HepG2 (cell line): ENCODE measurements around the gene COQ8A. TPM values are rescaled to one million over a fixed set of nuclear protein-coding genes. Genes with fewer than 3 reads are reported as not detected.

Experiments used
- ATAC-seq: fragments of 200-7000 bp; cut with Tn5 transposase; 3 replicates; pipeline ENCODE4 v1.9.1; 2020; ENCODE audit warnings: mild to moderate bottlenecking, moderate library complexity
- BruUV-seq: library from RNA; stranded (reverse); fragments of 400-500 nt; replicated peaks from 2 replicates; lab custom pipeline; 2021; lab: Mats Ljungman, UMichigan
- CTCF ChIA-PET: fragments of 300-600 bp; formaldehyde crosslinking; extraction: SDS; loops from one replicate; lab custom pipeline; 2021; ENCODE audit warnings: low total read pairs, inconsistent platforms, low intra/inter-chr PET ratio; lab: Yijun Ruan, JAX
- POLR2A ChIA-PET: fragments of 350-600 bp; sonication (Branson Sonifier 250); formaldehyde crosslinking; loops from one replicate; lab custom pipeline; 2020; ENCODE audit warnings: antibody characterized with exemption, inconsistent platforms; lab: Yijun Ruan, JAX
- DNase-seq: peaks from one replicate; pipeline ENCODE4 v3.0.0-alpha.2; 2015; ENCODE audit warnings: low spot score
- FAIRE-seq: peaks from 3 replicates; lab custom pipeline; 2011; peaks lifted over from hg19 to GRCh38; lab: Jason Lieb, UNC
- H2AFZ ChIP-seq: one replicate; pipeline ENCODE4 v1.6.1; 2011; ENCODE audit warnings: low read length, inconsistent platforms
- H3K27ac ChIP-seq: fragments of 300-600 bp; 3 replicates; pipeline ENCODE4 v1.8.0; 2011; ENCODE audit warnings: mixed run types, mild to moderate bottlenecking, mixed read lengths, low read length, inconsistent platforms; ENCODE audit not compliant: insufficient read depth; ENCODE audit errors: extremely low read length
- H3K27me3 ChIP-seq, 2 experiments: fragments of 200-600 bp in 1 of 2; 2 replicates in 1 of 2; 3 replicates in 1 of 2; pipeline versions ENCODE4 v1.6.0 to v1.8.0; 2011; ENCODE audit warnings: low read length in 2 of 2, mild to moderate bottlenecking in 2 of 2, moderate library complexity in 2 of 2, inconsistent platforms in 1 of 2; ENCODE audit not compliant: insufficient read depth in 2 of 2, control insufficient read depth in 1 of 2
- H3K36me3 ChIP-seq, 2 experiments: fragments of 200-600 bp in 1 of 2; replicated peaks in 1 of 2; 2 replicates in 1 of 2; 3 replicates in 1 of 2; pipeline versions ENCODE4 v1.5.1 to v1.8.0; 2011; ENCODE audit warnings: low read length in 2 of 2, inconsistent platforms in 1 of 2; ENCODE audit not compliant: insufficient read depth in 2 of 2, control insufficient read depth in 1 of 2
- H3K4me1 ChIP-seq: 2 replicates; pipeline ENCODE4 v1.5.1; 2012; ENCODE audit warnings: low read length, inconsistent platforms; ENCODE audit not compliant: insufficient read depth
- H3K4me2 ChIP-seq: 2 replicates; pipeline ENCODE4 v1.6.0; 2011; ENCODE audit warnings: low read depth, low read length, inconsistent platforms
- H3K4me3 ChIP-seq, 3 experiments: fragments of 200-600 bp in 1 of 3; sonication (generic), shearing (Covaris generic) in 1 of 3; replicated peaks in 1 of 3; 2 replicates each; pipeline ENCODE4 v1.5.1; 2011 to 2016; ENCODE audit warnings: low read length in 3 of 3, inconsistent platforms in 2 of 3, low read depth in 2 of 3, mild to moderate bottlenecking in 2 of 3, control low read depth in 1 of 3, mixed read lengths in 1 of 3; ENCODE audit not compliant: insufficient read depth in 1 of 3
- H3K79me2 ChIP-seq: one replicate; pipeline ENCODE4 v1.6.1; 2011; ENCODE audit warnings: low read length, inconsistent platforms; ENCODE audit not compliant: insufficient read depth
- H3K9ac ChIP-seq: 2 replicates; pipeline ENCODE4 v1.6.0; 2011; ENCODE audit warnings: mild to moderate bottlenecking, low read depth, low read length, inconsistent platforms; ENCODE audit not compliant: insufficient read depth
- H3K9me3 ChIP-seq: 2 replicates; pipeline ENCODE4 v1.5.1; 2012; ENCODE audit warnings: mild to moderate bottlenecking, low read length
- H4K20me1 ChIP-seq: 2 replicates; pipeline ENCODE4 v1.6.0; 2011; ENCODE audit warnings: inconsistent platforms, mild to moderate bottlenecking, low read length, moderate library complexity; ENCODE audit not compliant: insufficient read depth
- ATF1 ChIP-seq: IDR thresholded peaks from 2 replicates; pipeline ENCODE4 v1.6.1; 2016; ENCODE audit warnings: mild to moderate bottlenecking, control low read depth
- EED ChIP-seq: sonication (generic); formaldehyde crosslinking; IDR thresholded peaks from 2 replicates; pipeline ENCODE4 v1.5.0; 2020; ENCODE audit warnings: mild to moderate bottlenecking, missing genetic modification reagents
- HNF4G ChIP-seq, 2 experiments: sonication (generic) in 1 of 2; formaldehyde crosslinking in 1 of 2; IDR thresholded peaks; 2 replicates each; pipeline versions ENCODE4 v1.4.0 to v1.6.1; 2011 to 2020; ENCODE audit warnings: borderline replicate concordance in 2 of 2, low read depth in 2 of 2, mild to moderate bottlenecking in 2 of 2, low read length in 1 of 2, missing genetic modification reagents in 1 of 2, moderate library complexity in 1 of 2
- NFIC ChIP-seq: IDR thresholded peaks from 2 replicates; pipeline ENCODE4 v1.6.1; 2012; ENCODE audit warnings: mild to moderate bottlenecking, low read length, inconsistent platforms
- PHF8 ChIP-seq: sonication (generic); formaldehyde crosslinking; IDR thresholded peaks from 2 replicates; pipeline ENCODE4 v1.5.0; 2020; ENCODE audit warnings: missing genetic modification reagents
- RFXANK ChIP-seq: IDR thresholded peaks from 2 replicates; pipeline ENCODE4 v1.6.1; 2016
- TAF15 ChIP-seq: fragments of 200-400 bp; formaldehyde crosslinking; IDR thresholded peaks from one replicate; pipeline ENCODE4 v1.6.1; 2018; ENCODE audit warnings: mild to moderate bottlenecking, low read depth, low read length; ENCODE audit not compliant: poor library complexity, severe bottlenecking
- ZNF160 ChIP-seq: sonication (generic); formaldehyde crosslinking; IDR thresholded peaks from 2 replicates; pipeline ENCODE4 v1.8.0; 2022; ENCODE audit warnings: mild to moderate bottlenecking, inconsistent platforms, missing genetic modification reagents
- ZNF430 ChIP-seq: sonication (generic); formaldehyde crosslinking; IDR thresholded peaks from 2 replicates; pipeline ENCODE4 v1.9.0; 2021; ENCODE audit warnings: mild to moderate bottlenecking, missing genetic modification reagents
- ZNF460 ChIP-seq: sonication (generic); formaldehyde crosslinking; IDR thresholded peaks from 2 replicates; pipeline ENCODE4 v1.5.1; 2020; ENCODE audit warnings: missing genetic modification reagents, mild to moderate bottlenecking, borderline replicate concordance
- ZNF546 ChIP-seq: sonication (generic); formaldehyde crosslinking; conservative IDR thresholded peaks from 2 replicates; pipeline ENCODE4 v1.8.1; 2023; ENCODE audit warnings: mild to moderate bottlenecking, missing genetic modification reagents
- WGBS: methylation state at CpG from one replicate; pipeline ENCODE4 v1.1.6; 2017; ENCODE audit warnings: low lambda C conversion rate; 5-methylcytosine and 5-hydroxymethylcytosine counted together
- in situ Hi-C: cut with HindIII; loops from 2 replicates; pipeline ENCODE4 v1.10.0; 2017; ENCODE audit warnings: low pct_unique_long_range_greater_than_20kb; ENCODE audit not compliant: extremely low pct_ligation_motif_present
- intact Hi-C: fragments of 100-400 bp; cut with micrococcal nuclease; formaldehyde crosslinking; loops from one replicate; pipeline ENCODE4 v1.10.0; 2022; ENCODE audit not compliant: unreplicated experiment
- polyA plus RNA-seq, 8 experiments: library from polyadenylated mRNA; depleted of rRNA in 3 of 8; stranded (reverse) in 7 of 8; unstranded in 1 of 8; fragments of >200 nt; fragmentation: Illumina TruSeq in 4 of 8; extraction: Trizol in 4 of 8; gene quantifications; 2 replicates each; pipeline versions ENCODE4 v1.2.1 to v1.2.3, GENCODE V29; 2011 to 2016; ENCODE audit warnings: low read depth in 4 of 8, missing spikeins in 1 of 8, mixed read lengths in 1 of 8; ENCODE audit not compliant: insufficient read depth in 1 of 8
- total RNA-seq, 5 experiments: library from RNA; depleted of rRNA; stranded (reverse); fragments of >200 nt; fragmentation: Illumina TruSeq; extraction: Trizol; gene quantifications; 2 replicates each; pipeline ENCODE4 v1.2.3, GENCODE V29; 2016; ENCODE audit warnings: low read depth in 1 of 5
- TF ChIP-seq, protein P1 (sequence below), 2 experiments: fragments of 450-650 bp in 1 of 2; sonication (generic) in 1 of 2; formaldehyde crosslinking in 1 of 2; IDR thresholded peaks; 2 replicates each; pipeline versions ENCODE4 v1.6.1 to v1.8.0; 2016 to 2022; ENCODE audit warnings: antibody characterized with exemption in 1 of 2, mild to moderate bottlenecking in 1 of 2, missing genetic modification reagents in 1 of 2
- TF ChIP-seq, protein P2 (sequence below): sonication (generic); formaldehyde crosslinking; conservative IDR thresholded peaks from 2 replicates; pipeline ENCODE4 v1.4.0; 2020; ENCODE audit warnings: missing genetic modification reagents

COQ8A gene
- total and polyA plus RNA-seq, 2 of the 13 experiments (the other 11 are each of a cell fraction or from before 2014, with no cell fraction given): 60.4 to 88.7 TPM

DNA sequence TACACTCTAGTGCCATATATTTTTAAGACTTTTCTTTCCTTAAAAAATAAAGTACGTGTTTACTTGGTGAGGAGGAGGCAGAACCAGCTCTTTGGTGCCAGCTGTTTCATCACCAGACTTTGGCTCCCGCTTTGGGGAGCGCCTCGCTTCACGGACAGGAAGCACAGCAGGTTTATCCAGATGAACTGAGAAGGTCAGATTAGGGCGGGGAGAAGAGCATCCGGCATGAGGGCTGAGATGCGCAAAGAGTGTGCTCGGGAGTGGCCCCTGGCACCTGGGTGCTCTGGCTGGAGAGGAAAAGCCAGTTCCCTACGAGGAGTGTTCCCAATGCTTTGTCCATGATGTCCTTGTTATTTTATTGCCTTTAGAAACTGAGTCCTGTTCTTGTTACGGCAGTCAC lies 44.5 kb upstream of the COQ8A start (continued):
- TF ChIP-seq, protein P1, sequence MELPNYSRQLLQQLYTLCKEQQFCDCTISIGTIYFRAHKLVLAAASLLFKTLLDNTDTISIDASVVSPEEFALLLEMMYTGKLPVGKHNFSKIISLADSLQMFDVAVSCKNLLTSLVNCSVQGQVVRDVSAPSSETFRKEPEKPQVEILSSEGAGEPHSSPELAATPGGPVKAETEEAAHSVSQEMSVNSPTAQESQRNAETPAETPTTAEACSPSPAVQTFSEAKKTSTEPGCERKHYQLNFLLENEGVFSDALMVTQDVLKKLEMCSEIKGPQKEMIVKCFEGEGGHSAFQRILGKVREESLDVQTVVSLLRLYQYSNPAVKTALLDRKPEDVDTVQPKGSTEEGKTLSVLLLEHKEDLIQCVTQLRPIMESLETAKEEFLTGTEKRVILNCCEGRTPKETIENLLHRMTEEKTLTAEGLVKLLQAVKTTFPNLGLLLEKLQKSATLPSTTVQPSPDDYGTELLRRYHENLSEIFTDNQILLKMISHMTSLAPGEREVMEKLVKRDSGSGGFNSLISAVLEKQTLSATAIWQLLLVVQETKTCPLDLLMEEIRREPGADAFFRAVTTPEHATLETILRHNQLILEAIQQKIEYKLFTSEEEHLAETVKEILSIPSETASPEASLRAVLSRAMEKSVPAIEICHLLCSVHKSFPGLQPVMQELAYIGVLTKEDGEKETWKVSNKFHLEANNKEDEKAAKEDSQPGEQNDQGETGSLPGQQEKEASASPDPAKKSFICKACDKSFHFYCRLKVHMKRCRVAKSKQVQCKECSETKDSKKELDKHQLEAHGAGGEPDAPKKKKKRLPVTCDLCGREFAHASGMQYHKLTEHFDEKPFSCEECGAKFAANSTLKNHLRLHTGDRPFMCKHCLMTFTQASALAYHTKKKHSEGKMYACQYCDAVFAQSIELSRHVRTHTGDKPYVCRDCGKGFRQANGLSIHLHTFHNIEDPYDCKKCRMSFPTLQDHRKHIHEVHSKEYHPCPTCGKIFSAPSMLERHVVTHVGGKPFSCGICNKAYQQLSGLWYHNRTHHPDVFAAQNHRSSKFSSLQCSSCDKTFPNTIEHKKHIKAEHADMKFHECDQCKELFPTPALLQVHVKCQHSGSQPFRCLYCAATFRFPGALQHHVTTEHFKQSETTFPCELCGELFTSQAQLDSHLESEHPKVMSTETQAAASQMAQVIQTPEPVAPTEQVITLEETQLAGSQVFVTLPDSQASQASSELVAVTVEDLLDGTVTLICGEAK (IDR thresholded peaks at IDR 0.05): no peak
- TF ChIP-seq, protein P1 (CRISPR knock-in tag; IDR thresholded peaks at IDR 0.05): no peak

DNA sequence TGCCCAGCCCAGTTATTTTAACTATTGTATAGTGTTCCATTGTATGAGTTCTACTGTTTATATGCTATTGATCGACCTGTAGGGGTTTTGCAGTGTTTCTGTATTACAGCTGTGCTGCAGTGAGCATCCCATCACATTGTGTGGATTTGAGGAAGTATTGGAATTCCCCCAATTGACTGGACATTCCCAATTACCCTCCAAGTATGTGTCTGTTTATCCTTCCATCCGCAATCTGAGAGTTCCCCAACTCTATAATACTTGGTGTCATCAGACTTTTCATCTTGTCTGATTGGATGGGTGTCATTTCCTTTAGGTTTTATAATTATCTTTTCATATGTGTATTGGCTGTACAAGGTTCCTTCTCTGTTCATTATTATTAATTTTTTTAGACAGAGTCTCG lies 41.8 kb upstream of the COQ8A start:
- CTCF ChIA-PET: no interaction called here
- no peak overlapping the region for H2AFZ ChIP-seq
- POLR2A ChIA-PET: no interaction called here
- no peak overlapping the region for H3K4me2 ChIP-seq
- no peak overlapping the region for H3K9ac ChIP-seq
- TF ChIP-seq ZNF160 (CRISPR knock-in tag) (no peak), HNF4G (IDR thresholded peaks at IDR 0.05; ENCODE audit: borderline replicate concordance, low read depth, low read length) (no peak), HNF4G (CRISPR knock-in tag; IDR thresholded peaks at IDR 0.05; ENCODE audit: borderline replicate concordance, low read depth) (no peak), PHF8 (CRISPR knock-in tag) (no peak), RFXANK (CRISPR knock-in tag) (no peak), ATF1 (no peak), ZNF430 (CRISPR knock-in tag) (no peak), ZNF460 (no peak), TAF15 (no peak), EED (CRISPR knock-in tag) (no peak), NFIC (no peak), ZNF546 (CRISPR knock-in tag) (no peak)
- TF ChIP-seq, protein P2, sequence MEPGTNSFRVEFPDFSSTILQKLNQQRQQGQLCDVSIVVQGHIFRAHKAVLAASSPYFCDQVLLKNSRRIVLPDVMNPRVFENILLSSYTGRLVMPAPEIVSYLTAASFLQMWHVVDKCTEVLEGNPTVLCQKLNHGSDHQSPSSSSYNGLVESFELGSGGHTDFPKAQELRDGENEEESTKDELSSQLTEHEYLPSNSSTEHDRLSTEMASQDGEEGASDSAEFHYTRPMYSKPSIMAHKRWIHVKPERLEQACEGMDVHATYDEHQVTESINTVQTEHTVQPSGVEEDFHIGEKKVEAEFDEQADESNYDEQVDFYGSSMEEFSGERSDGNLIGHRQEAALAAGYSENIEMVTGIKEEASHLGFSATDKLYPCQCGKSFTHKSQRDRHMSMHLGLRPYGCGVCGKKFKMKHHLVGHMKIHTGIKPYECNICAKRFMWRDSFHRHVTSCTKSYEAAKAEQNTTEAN (CRISPR knock-in tag): no peak
- BruUV-seq: no TSS peak
- no peak overlapping the region for H3K4me3 ChIP-seq
- no peaks in the 10 kb centered on the region for H3K4me1 ChIP-seq
- in situ Hi-C loops (no loop called here), intact Hi-C loops (no loop called here)
- no peaks in the 10 kb centered on the region for H3K36me3 ChIP-seq
- H3K27me3 ChIP-seq: no peaks in the 10 kb centered on the region
- FAIRE-seq: no peak
- 85% methylated on average over 3 of the region's 3 CpGs for WGBS
- no peaks in the 10 kb centered on the region for H3K9me3 ChIP-seq
- ATAC-seq: no peak
- no peak for DNase-seq
- H3K27ac ChIP-seq: no peak overlapping the region
- H4K20me1 ChIP-seq: no peaks in the 10 kb centered on the region
- no peaks in the 10 kb centered on the region for H3K79me2 ChIP-seq
